ENCODE results near the gene TNFRSF17.

GRCh38 chr16:11948819-11949218 lies 16.2 kb upstream of the TNFRSF17 start:
- no peak for TF ChIP-seq POLR2AphosphoS5 (IDR thresholded peaks at IDR 0.05; ENCODE audit: low read depth, low read length)
- no peak for TF ChIP-seq TAF1 (IDR thresholded peaks at IDR 0.05; ENCODE audit: low read depth, low read length)
- TF ChIP-seq POLR2A (IDR thresholded peaks at IDR 0.05; ENCODE audit: low read depth, low read length), result no peak
- TF ChIP-seq SPI1 (IDR thresholded peaks at IDR 0.05; ENCODE audit: low read depth, low read length), result no peak
- TF ChIP-seq POU2F2 (IDR thresholded peaks at IDR 0.05; ENCODE audit: low read depth, low read length), result no peak
- TF ChIP-seq PAX5 (IDR thresholded peaks at IDR 0.05; ENCODE audit: insufficient read depth, low read length, severe bottlenecking), result no peak
